Ascending aorta (tissue), 2 donors: Measurements from ENCODE around the gene AAK1. TPM values are rescaled to one million over a fixed set of nuclear protein-coding genes. Genes with fewer than 3 reads are reported as not detected.
A peak's percentile ranks its signal among the peaks of the same experiment; 100 is the strongest.

Experiments
- DNase-seq, 2 donors: peaks; one replicate each; pipeline ENCODE4 v3.0.0-alpha.2; 2019; ENCODE audit warnings: low spot score in 2 of 2
- H3K27ac ChIP-seq, 2 donors: fragments of 200-600 bp; sonication (generic); one replicate each; pipeline ENCODE4 v1.5.1; 2016 to 2017; ENCODE audit warnings: mild to moderate bottlenecking in 1 of 2
- H3K27me3 ChIP-seq: fragments of 200-600 bp; sonication (generic); one replicate; pipeline ENCODE4 v1.5.1; 2017
- H3K36me3 ChIP-seq, 2 donors: fragments of 200-600 bp; sonication (generic); one replicate each; pipeline ENCODE4 v1.5.1; 2016
- H3K4me1 ChIP-seq, 2 donors: fragments of 200-600 bp; sonication (generic); one replicate each; pipeline ENCODE4 v1.5.1; 2016 to 2017; ENCODE audit warnings: mild to moderate bottlenecking in 1 of 2
- H3K4me3 ChIP-seq, 2 donors: fragments of 200-600 bp; sonication (generic); one replicate each; pipeline ENCODE4 v1.5.1; 2016 to 2017; ENCODE audit warnings: mild to moderate bottlenecking in 1 of 2
- H3K9me3 ChIP-seq, 2 donors: fragments of 200-600 bp; sonication (generic); one replicate each; pipeline ENCODE4 v1.5.1; 2016
- intact Hi-C: fragments of 100-400 bp; cut with DNase I; formaldehyde crosslinking; loops from one replicate; pipeline ENCODE4 v1.15.1; 2023
- total RNA-seq: library from RNA; depleted of rRNA; stranded (reverse); fragments of >200 nt; gene quantifications from one replicate; pipeline ENCODE4 v1.1.0, GENCODE V29; 2016
- TF ChIP-seq, protein P1 (sequence below), 3 experiments: fragments of 200-600 bp in 2 of 3; fragments of 450-650 bp in 1 of 3; sonication (generic) in 2 of 3; IDR thresholded peaks; one replicate each; pipeline ENCODE4 v1.5.1; 2016 to 2019; ENCODE audit warnings: antibody characterized with exemption in 3 of 3, mild to moderate bottlenecking in 1 of 3, moderate library complexity in 1 of 3

AAK1 gene
- total RNA-seq, 1 donor from 2014 or later, result 53.4 TPM

- intact Hi-C loops, result no loop called here
- Histone ChIP-seq H3K4me1 (no peaks in the 10 kb centered on the region), H3K4me3 (no peak overlapping the region), H3K27me3 (no peaks in the 10 kb centered on the region), H3K36me3 (peaks cover 8 to 11% of the 10 kb centered on the region in 2 donors), H3K27ac (peak overlapping the region in 1 of 2 donors; percentile 9), H3K9me3 (no peaks in the 10 kb centered on the region)
- DNase-seq, result no peak
- TF ChIP-seq, protein P1, sequence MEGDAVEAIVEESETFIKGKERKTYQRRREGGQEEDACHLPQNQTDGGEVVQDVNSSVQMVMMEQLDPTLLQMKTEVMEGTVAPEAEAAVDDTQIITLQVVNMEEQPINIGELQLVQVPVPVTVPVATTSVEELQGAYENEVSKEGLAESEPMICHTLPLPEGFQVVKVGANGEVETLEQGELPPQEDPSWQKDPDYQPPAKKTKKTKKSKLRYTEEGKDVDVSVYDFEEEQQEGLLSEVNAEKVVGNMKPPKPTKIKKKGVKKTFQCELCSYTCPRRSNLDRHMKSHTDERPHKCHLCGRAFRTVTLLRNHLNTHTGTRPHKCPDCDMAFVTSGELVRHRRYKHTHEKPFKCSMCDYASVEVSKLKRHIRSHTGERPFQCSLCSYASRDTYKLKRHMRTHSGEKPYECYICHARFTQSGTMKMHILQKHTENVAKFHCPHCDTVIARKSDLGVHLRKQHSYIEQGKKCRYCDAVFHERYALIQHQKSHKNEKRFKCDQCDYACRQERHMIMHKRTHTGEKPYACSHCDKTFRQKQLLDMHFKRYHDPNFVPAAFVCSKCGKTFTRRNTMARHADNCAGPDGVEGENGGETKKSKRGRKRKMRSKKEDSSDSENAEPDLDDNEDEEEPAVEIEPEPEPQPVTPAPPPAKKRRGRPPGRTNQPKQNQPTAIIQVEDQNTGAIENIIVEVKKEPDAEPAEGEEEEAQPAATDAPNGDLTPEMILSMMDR (IDR thresholded peaks at IDR 0.05), result no peak
Measured at GRCh38 chr2:69489793-69490192, 153.7 kb downstream of the AAK1 start.

DNA sequence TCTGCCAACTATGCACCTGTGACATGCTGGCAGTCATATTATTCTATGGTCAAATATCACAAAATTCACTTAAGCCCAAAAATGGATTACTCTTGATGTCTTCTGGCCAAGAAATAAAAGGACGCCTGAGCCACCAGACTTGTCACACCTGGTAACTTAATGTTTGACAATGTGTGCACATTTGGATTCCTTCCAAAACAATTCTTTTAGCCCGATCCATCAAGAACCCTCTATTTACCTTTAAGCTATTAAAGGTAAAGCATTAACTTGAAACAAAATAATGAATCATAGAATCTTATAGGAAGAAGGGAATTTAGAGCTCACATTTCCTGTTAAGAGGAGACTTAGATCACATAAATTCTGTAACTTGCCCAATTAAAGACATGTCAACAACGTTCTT lies 159.8 kb downstream of the AAK1 start:
- no peak for DNase-seq
- H3K36me3 ChIP-seq, result peaks cover 16 to 21% of the 10 kb centered on the region in 2 donors

GRCh38 chr2:69483024-69483423 lies 160.5 kb downstream of the AAK1 start:
- no peak for DNase-seq
- peaks cover 16 to 21% of the 10 kb centered on the region in 2 donors for H3K36me3 ChIP-seq
- H3K27me3 ChIP-seq, result no peaks in the 10 kb centered on the region

More for the DNA sequence above, 159.8 kb downstream of the AAK1 start:
- no peak overlapping the region for H3K27ac ChIP-seq
- H3K9me3 ChIP-seq, result no peaks in the 10 kb centered on the region
- H3K4me1 ChIP-seq, result no peaks in the 10 kb centered on the region
- intact Hi-C loops, result no loop called here
- no peak overlapping the region for H3K4me3 ChIP-seq
- TF ChIP-seq, protein P1 (IDR thresholded peaks at IDR 0.05), result no peak
- no peaks in the 10 kb centered on the region for H3K27me3 ChIP-seq

DNA sequence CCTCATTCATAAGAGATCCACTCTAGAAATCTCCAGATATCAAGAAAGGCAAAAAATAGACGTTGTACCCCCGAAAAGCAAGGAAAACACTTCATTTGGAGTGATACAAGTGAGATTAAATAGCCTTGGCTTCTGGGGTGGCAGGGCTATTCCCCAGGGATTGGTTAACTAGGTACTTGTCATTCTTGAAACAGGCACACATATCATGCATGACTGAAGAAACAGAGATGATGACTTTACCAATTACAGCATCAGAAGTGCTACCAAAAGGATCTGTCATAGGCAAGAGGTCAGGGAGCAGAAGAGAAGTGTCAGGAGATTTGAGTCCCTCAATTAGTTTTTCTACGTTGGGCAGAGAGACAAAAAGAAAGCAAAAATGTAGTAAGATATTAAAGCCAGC lies 161.1 kb downstream of the AAK1 start:
- intact Hi-C loops, result no loop called here
- DNase-seq, result no peak
- Histone ChIP-seq H3K9me3 (no peaks in the 10 kb centered on the region), H3K4me1 (no peaks in the 10 kb centered on the region), H3K27ac (no peak overlapping the region), H3K27me3 (no peaks in the 10 kb centered on the region), H3K4me3 (no peak overlapping the region), H3K36me3 (peaks cover 16 to 21% of the 10 kb centered on the region in 2 donors)
- TF ChIP-seq, protein P1 (IDR thresholded peaks at IDR 0.05), result no peak

More at GRCh38 chr2:69483024-69483423, 160.5 kb downstream of the AAK1 start:
- Histone ChIP-seq H3K4me3 (no peak overlapping the region), H3K27ac (no peak overlapping the region), H3K9me3 (no peaks in the 10 kb centered on the region), H3K4me1 (no peaks in the 10 kb centered on the region)
- TF ChIP-seq, protein P1 (IDR thresholded peaks at IDR 0.05), result no peak
- intact Hi-C loops, result no loop called here

DNA sequence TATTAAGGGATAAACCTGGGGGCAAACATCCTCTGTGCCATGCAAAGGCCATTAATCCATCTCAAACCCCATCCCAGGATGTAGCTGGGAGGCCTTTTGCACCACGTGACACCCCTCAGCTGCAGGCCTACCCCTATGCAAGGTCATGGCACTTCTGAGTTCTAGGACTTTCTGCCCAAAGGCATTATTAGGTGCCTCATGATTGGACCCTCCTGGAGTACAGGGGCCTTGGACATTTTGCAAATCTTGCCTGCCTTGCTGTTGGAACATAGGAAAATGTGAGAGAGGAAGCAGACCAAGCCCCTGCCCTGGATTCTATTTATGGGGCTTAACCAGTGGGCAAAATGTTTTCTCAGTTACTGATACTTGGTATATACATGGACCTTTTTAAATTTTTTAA lies 162.1 kb downstream of the AAK1 start:
- Histone ChIP-seq H3K27ac (no peak overlapping the region), H3K36me3 (peaks cover 16 to 19% of the 10 kb centered on the region in 2 donors), H3K27me3 (no peaks in the 10 kb centered on the region), H3K4me1 (no peaks in the 10 kb centered on the region), H3K9me3 (no peaks in the 10 kb centered on the region), H3K4me3 (no peak overlapping the region)
- no peak for DNase-seq
- intact Hi-C loops, result no loop called here
- TF ChIP-seq, protein P1 (IDR thresholded peaks at IDR 0.05), result no peak

DNA sequence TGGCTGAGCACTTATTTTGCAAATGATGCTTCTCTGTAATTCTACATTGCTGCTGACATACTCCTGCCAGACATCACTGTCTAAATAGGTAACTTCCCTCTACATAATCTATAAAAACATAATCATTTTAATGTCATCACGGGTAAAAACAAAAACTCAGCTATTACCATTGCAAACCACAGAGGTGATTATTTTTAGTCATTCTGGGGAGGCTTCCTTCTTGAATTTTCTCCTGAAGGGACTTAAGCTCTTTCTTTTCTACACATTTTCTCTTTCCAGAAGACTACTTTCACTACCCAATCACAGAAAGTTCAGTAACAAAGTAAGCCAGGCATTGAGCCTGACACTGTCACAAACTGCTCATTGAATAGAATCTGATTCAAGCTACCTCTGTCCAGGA lies 165.9 kb downstream of the AAK1 start:
- H3K27me3 ChIP-seq, result no peaks in the 10 kb centered on the region
- no peak overlapping the region for H3K4me3 ChIP-seq
- no peaks in the 10 kb centered on the region for H3K9me3 ChIP-seq
- H3K27ac ChIP-seq, result no peak overlapping the region
- TF ChIP-seq, protein P1 (IDR thresholded peaks at IDR 0.05), result no peak
- H3K4me1 ChIP-seq, result no peaks in the 10 kb centered on the region
- intact Hi-C loops, result no loop called here
- no peak for DNase-seq
- peaks cover 21 to 25% of the 10 kb centered on the region in 2 donors for H3K36me3 ChIP-seq
